GM18526 (cell line): ENCODE results near the gene UBE2R2.

Source experiments
- POLR2A ChIP-seq: IDR thresholded peaks from 3 replicates; pipeline ENCODE4 v1.6.1; 2011; ENCODE audit not compliant: insufficient read length; ENCODE audit errors: extremely low read depth

Gene UBE2R2

GRCh38 chr9:33800886-33801285, 16.1 kb upstream of the UBE2R2 start:
- TF ChIP-seq POLR2A, result no peak

GRCh38 chr9:33809506-33809905, 7.5 kb upstream of the UBE2R2 start:
- TF ChIP-seq POLR2A, result no peak

- no peak for TF ChIP-seq POLR2A
Observed at GRCh38 chr9:33813712-33814641, 3.0 kb upstream of the UBE2R2 start.

GRCh38 chr9:33815781-33816180, 1.2 kb upstream of the UBE2R2 start:
- no peak for TF ChIP-seq POLR2A

- peak; percentile 37 for TF ChIP-seq POLR2A
Observed at GRCh38 chr9:33817327-33818166, 587 bp downstream of the UBE2R2 start.

GRCh38 chr9:33818167-33818846, 1.3 kb downstream of the UBE2R2 start:
- no peak for TF ChIP-seq POLR2A

- no peak for TF ChIP-seq POLR2A
Observed at GRCh38 chr9:33818847-33819500, 2.0 kb downstream of the UBE2R2 start.

GRCh38 chr9:33820231-33820745, 3.3 kb downstream of the UBE2R2 start:
- no peak for TF ChIP-seq POLR2A

- TF ChIP-seq POLR2A, result no peak
Observed at GRCh38 chr9:33823801-33824200, 6.8 kb downstream of the UBE2R2 start.

- no peak for TF ChIP-seq POLR2A
Observed at GRCh38 chr9:33835625-33836260, 18.8 kb downstream of the UBE2R2 start.

GRCh38 chr9:33837138-33837537, 20.2 kb downstream of the UBE2R2 start:
- no peak for TF ChIP-seq POLR2A

- TF ChIP-seq POLR2A, result no peak
Observed at GRCh38 chr9:33840381-33840780, 23.4 kb downstream of the UBE2R2 start.

- no peak for TF ChIP-seq POLR2A
Observed at GRCh38 chr9:33843312-33843961, 26.5 kb downstream of the UBE2R2 start.

GRCh38 chr9:33846231-33846630, 29.3 kb downstream of the UBE2R2 start:
- no peak for TF ChIP-seq POLR2A
